Testis (tissue), 3 donors: ENCODE results near the gene CA10. TPM values are rescaled to one million over a fixed set of nuclear protein-coding genes. Genes with fewer than 3 reads are reported as not detected.

Experiments
- DNase-seq: peaks from one replicate; pipeline ENCODE4 v3.0.0-alpha.2; 2019
- H3K27ac ChIP-seq, 2 donors: fragments of 200-600 bp; sonication (generic); one replicate each; pipeline ENCODE4 v1.5.1; 2019
- H3K27me3 ChIP-seq: fragments of 200-600 bp; sonication (generic); one replicate; pipeline ENCODE4 v1.5.1; 2019
- H3K36me3 ChIP-seq: fragments of 200-600 bp; sonication (generic); one replicate; pipeline ENCODE4 v1.5.1; 2017; ENCODE audit warnings: low read depth; ENCODE audit errors: missing control alignments
- H3K4me1 ChIP-seq: fragments of 200-600 bp; sonication (generic); one replicate; pipeline ENCODE4 v1.5.1; 2019
- H3K4me3 ChIP-seq, 2 donors: fragments of 200-600 bp; sonication (generic); one replicate each; pipeline ENCODE4 v1.5.1; 2017 to 2019
- H3K9me3 ChIP-seq: fragments of 200-600 bp; sonication (generic); one replicate; pipeline ENCODE4 v1.5.1; 2017
- POLR2A ChIP-seq: fragments of 450-650 bp; IDR thresholded peaks from one replicate; pipeline ENCODE4 v1.6.1; 2017; ENCODE audit warnings: antibody characterized with exemption, mild to moderate bottlenecking, moderate library complexity
- WGBS, 2 donors: methylation state at CpG; one replicate each; pipeline ENCODE4 v1.1.5; 2018; 5-methylcytosine and 5-hydroxymethylcytosine counted together
- intact Hi-C: fragments of 100-400 bp; cut with DNase I; formaldehyde crosslinking; loops from one replicate; pipeline ENCODE4 v1.15.1; 2023; ENCODE audit warnings: low total_unique reads
- polyA plus RNA-seq: library from polyadenylated mRNA; stranded (reverse); fragments of 350-450 nt; fragmentation: Illumina TruSeq; extraction: RNeasy Lipid Tissue Mini Kit (QIAGEN cat#74804); gene quantifications from one replicate; pipeline ENCODE4 v1.2.3, GENCODE V29; 2014; ENCODE audit warnings: low read depth, low replicate concordance; ENCODE audit not compliant: insufficient read depth
- total RNA-seq, 2 donors: library from RNA; depleted of rRNA; stranded (reverse); fragments of >200 nt; gene quantifications; one replicate each; pipeline ENCODE4 v1.2.3, GENCODE V29; 2016
- TF ChIP-seq, protein P1 (sequence below), 3 experiments: fragments of 450-650 bp in 2 of 3; fragments of 200-600 bp in 1 of 3; sonication (generic) in 1 of 3; IDR thresholded peaks; one replicate each; pipeline ENCODE4 v1.5.1; 2016 to 2019; ENCODE audit warnings: antibody characterized with exemption in 3 of 3, mild to moderate bottlenecking in 2 of 3, moderate library complexity in 1 of 3

Gene CA10
- total and polyA plus RNA-seq, 3 donors from 2014 or later, result 5.0 to 30.7 (median 5.3) TPM

DNA sequence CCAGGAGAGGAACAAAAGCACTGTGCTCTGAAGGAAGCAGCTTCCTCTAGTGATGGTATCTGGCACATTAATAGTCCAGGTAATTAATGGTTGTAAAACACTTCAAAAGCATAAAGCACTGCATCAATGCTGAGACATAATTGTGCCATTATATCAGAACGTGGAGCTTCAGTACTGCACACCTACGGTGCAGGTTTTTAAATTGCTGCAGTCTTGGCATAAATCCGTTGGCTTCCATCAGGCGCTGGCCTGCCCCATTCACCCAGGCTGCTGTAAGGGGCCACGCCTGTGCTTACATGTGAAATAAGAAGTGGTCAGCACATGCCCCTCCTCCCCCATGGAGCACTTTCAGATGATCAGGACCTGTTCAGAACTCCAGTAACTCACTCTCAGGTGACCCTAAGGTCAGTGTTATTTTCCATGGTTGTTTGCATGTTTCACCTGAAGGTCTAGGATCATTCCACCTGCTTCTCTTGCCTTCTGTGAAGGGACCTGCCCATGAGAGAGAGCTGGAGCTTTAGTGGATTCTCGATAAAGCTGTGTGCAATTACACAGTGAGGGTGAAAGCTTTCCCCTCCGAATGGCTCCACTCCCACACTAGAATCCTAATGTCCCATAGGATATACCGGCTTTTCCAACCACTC lies 345.3 kb downstream of the CA10 start:
- 82 to 85% methylated on average over 8 of the region's 8 CpGs for WGBS, 2 donors
- Histone ChIP-seq H3K4me3 (no peak overlapping the region), H3K4me1 (no peaks in the 10 kb centered on the region), H3K27me3 (no peaks in the 10 kb centered on the region), H3K27ac (no peak overlapping the region), H3K9me3 (no peaks in the 10 kb centered on the region), H3K36me3 (no peaks in the 10 kb centered on the region)
- TF ChIP-seq, protein P1, sequence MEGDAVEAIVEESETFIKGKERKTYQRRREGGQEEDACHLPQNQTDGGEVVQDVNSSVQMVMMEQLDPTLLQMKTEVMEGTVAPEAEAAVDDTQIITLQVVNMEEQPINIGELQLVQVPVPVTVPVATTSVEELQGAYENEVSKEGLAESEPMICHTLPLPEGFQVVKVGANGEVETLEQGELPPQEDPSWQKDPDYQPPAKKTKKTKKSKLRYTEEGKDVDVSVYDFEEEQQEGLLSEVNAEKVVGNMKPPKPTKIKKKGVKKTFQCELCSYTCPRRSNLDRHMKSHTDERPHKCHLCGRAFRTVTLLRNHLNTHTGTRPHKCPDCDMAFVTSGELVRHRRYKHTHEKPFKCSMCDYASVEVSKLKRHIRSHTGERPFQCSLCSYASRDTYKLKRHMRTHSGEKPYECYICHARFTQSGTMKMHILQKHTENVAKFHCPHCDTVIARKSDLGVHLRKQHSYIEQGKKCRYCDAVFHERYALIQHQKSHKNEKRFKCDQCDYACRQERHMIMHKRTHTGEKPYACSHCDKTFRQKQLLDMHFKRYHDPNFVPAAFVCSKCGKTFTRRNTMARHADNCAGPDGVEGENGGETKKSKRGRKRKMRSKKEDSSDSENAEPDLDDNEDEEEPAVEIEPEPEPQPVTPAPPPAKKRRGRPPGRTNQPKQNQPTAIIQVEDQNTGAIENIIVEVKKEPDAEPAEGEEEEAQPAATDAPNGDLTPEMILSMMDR (IDR thresholded peaks at IDR 0.05), result no peak
- TF ChIP-seq POLR2A, result no peak
- no peak for DNase-seq
- intact Hi-C loops, result no loop called here

DNA sequence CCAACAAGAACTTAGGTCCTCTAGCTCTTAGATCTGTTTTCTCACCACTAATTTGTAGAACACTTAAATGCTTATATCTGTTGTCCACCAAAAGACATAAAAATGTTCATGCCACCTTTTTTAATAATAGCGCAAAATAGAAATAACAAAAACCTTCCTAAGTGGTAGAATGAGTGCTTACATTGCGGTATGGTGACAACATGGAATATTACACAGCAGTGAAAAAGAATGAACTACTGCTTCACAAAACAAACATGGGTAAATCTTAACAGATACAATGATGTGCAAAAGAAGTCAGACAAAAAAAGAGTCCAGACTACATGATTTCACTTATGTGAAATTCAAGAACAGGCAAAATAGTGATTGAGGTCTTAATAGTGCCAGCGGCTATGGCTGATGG lies 351.1 kb downstream of the CA10 start:
- WGBS, 2 donors, result 94 to 96% methylated on average over 3 of the region's 3 CpGs
- H3K4me1 ChIP-seq, result no peaks in the 10 kb centered on the region
- intact Hi-C loops, result no loop called here
- H3K4me3 ChIP-seq, result no peak overlapping the region
- H3K36me3 ChIP-seq, result no peaks in the 10 kb centered on the region
- no peak for TF ChIP-seq POLR2A
- TF ChIP-seq, protein P1 (IDR thresholded peaks at IDR 0.05), result no peak
- no peaks in the 10 kb centered on the region for H3K27me3 ChIP-seq
- no peak for DNase-seq
- no peaks in the 10 kb centered on the region for H3K9me3 ChIP-seq
- H3K27ac ChIP-seq, result no peak overlapping the region

DNA sequence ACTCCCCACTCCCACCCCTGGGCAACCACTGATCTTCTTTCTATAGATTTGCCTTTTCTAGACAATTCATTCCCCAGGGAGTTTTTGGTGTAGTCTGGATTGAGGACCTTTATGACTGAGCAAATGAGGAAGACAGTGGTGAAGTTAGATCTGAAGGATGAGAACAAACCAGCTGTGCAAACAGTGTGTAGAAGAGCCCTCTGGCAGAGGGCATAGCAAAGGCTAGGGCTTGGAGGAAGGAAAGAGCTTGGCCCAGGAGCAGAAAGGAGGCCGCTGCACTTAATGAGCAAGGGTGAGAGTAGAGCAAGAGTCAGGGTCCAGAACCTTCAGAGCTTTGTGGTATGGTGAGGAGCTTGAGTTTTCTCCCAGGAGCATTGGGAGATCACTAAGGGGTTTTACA lies 352.7 kb downstream of the CA10 start:
- H3K4me3 ChIP-seq, result no peak overlapping the region
- no peaks in the 10 kb centered on the region for H3K4me1 ChIP-seq
- WGBS, 2 donors, result 77 to 91% methylated on average over 1 of the region's 1 CpG
- TF ChIP-seq, protein P1 (IDR thresholded peaks at IDR 0.05), result no peak
- no peak for TF ChIP-seq POLR2A
- intact Hi-C loops, result no loop called here
- no peaks in the 10 kb centered on the region for H3K9me3 ChIP-seq
- no peaks in the 10 kb centered on the region for H3K36me3 ChIP-seq
- H3K27ac ChIP-seq, result no peak overlapping the region
- no peak for DNase-seq
- H3K27me3 ChIP-seq, result no peaks in the 10 kb centered on the region

DNA sequence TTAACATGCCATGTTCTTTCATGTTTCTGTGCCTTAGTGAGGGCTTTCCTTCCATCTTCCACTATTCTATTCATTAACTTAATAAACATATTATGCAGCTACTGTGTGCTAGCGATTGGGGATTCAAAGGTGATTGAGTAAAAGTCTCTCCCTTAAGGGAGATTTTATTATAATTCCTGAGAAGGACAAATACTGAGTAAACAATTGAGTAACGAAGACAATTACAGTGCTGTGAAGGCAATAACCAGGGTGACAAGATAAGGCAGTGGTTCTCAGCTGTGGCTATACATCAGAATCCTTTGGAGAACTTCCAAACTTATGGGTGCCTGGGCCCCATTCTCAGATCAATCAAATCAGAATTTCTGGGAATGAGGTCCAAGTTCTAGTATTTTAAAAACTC lies 353.3 kb downstream of the CA10 start:
- intact Hi-C loops, result no loop called here

More for the DNA sequence above, 353.3 kb downstream of the CA10 start:
- H3K4me3 ChIP-seq, result no peak overlapping the region
- 56 to 67% methylated on average over 2 of the region's 2 CpGs for WGBS, 2 donors
- no peaks in the 10 kb centered on the region for H3K27me3 ChIP-seq
- H3K9me3 ChIP-seq, result no peaks in the 10 kb centered on the region
- TF ChIP-seq POLR2A, result no peak
- TF ChIP-seq, protein P1 (IDR thresholded peaks at IDR 0.05), result no peak
- H3K27ac ChIP-seq, result no peak overlapping the region
- H3K4me1 ChIP-seq, result no peaks in the 10 kb centered on the region
- no peak for DNase-seq
- H3K36me3 ChIP-seq, result no peaks in the 10 kb centered on the region
